Iris pigment epithelial cell (primary cell): Measurements from ENCODE around the gene NTSR1.

Source experiments
- DNase-seq: peaks from one replicate; pipeline ENCODE4 v3.0.0-alpha.2; 2011; ENCODE audit warnings: low read depth

NTSR1 gene

DNA sequence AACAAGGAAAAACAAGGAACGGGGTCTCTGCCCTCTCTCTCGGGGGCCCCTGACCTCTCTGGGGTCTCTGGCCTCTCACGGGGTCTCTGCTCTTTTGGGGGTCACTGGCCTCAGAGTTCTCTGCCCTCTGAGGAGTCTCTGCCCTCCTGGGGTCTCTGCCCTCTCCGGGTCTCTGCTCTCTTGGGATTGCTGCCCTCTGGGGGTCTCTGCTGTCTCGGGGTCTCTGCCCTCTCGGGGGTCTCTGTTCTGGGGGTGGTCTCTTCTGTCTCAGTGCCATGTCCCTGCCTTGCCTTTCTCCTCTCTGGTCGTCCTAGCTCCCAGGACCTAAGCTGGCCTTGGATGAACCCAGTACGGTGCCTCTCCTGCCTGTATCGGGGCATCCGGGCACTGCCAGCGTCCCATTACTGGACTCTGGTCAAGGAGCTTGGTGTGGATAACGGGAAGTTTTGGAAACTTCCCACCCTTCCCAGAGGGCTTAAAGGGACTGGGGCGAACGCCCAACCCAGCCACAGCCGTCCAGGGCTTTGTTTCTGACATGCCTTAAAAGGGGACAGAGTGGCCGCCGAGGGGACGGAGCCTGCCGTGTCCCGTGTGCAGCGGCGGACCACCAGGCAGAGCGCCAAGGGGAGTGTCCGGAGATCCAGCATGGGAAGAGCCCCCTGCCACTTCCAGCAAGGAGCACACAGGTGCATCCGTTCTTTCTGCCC is 62.9 kb downstream of the NTSR1 start:
- no peak for DNase-seq

GRCh38 chr20:62772103-62772611 is 63.5 kb downstream of the NTSR1 start:
- DNase-seq: no peak

GRCh38 chr20:62772619-62772989 is 64.0 kb downstream of the NTSR1 start:
- DNase-seq: no peak

GRCh38 chr20:62772990-62773844 is 64.6 kb downstream of the NTSR1 start:
- DNase-seq: no peak

- no peak for DNase-seq
These were observed 65.4 kb downstream of the NTSR1 start for GRCh38 chr20:62773845-62774714.

DNA sequence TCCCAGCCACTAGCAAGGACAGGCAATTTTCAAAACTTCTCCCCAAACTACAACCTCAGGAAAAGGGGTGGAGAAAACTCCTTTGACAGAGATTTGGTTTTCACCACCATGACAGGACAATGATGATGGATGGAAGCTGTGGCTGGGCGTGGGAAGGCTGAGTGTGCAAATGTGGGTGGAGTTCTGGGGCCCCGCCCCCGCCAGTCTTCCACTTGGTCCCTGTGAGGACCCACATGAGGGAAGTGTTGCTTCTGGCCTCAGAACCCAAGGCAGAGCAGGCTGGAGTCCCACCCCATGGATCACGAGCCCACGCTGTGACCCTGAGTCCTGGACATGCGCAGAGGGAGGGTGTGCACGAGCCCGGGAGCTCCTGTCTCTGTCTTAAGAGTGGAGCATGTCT is 66.1 kb downstream of the NTSR1 start:
- DNase-seq: no peak

DNA sequence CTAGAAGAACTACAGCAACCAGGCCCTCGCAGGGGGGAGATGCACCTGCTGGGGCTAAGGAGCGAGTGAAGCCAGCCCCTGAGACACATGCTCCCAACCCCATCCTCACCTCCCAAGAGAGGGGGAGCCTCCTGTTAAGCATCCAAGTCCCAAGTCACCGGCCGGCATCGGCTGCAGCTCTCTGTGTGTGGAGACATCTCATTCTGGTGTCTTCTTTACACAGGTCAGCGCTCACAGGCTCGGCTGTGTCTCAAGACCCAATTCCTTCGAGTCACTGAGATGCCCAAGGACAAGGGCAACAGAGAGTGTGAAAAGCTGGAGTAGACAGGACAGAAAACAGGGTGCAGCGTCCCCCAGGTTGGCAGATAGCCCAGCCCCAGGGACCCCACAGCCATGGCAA is 66.6 kb downstream of the NTSR1 start:
- DNase-seq: no peak

DNA sequence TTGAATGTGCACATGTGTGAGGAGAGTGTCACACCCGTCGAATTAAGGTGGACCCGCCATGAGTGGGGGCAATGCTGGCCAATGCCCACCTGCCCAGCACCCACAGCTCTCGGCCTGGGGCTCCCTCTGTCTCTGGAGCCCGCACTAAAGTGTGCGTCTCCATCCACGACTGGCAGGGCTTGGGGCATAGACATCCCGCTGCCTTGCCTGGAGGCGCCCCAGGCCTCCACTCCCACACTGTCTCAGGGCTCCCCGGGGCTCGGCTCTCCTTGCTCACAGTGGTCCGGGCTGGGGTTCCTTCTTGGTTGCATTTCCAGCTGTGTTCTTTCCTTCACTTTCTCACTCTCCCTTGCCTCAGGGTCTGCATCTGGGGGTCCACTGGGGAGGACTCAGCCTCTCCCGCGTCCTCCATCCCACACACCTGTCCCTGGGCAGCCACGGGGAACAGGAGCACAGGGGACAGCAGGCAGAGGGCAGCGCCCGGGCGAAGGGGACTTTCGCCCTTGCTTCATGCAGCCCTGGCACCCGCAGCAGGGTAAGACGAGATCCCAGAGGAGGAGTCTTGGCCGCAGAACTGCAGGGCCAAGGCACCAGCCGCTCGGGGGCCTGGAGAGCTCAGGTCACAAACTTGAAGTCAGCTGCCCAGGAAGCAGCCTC is 67.5 kb downstream of the NTSR1 start:
- no peak for DNase-seq

DNA sequence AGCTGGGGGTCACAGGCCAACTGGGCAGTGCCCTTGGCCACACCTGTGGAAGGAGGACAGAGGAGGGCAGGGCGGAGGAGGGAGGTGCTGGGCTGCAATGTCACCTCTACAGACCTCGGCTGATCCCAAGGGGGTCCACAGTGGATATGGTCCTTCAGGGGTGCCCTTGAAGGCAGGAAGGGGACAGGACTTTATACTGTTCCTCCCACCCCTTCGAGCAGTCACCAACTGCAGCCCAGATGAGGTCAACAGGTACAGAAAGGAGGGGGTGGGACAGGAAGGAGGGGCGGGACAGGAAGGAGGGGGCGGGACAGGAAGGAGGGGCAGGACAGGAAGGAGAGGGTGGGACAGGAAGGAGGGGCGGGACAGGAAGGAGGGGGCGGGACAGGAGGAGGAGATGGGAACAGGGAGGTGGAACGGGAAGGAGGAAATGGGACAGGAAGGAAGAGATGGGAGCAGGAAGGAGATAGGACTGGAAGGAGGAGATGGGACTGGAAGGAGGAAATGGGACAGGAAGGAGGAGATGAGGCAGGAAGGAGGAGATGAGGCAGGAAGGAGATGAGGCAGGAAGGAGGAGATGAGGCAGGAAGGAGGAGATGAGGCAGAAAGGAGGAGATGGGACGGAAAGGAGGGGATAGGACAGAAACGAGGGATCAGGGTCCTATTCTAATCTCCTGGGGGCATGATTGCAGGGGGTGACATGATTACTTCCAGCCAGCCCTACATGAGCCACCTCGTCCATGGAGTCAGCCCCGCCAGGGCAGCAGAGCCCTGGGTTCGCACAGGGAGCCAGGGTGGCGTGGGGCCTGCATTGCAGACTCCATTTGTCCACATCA is 68.3 kb downstream of the NTSR1 start:
- DNase-seq: no peak

DNA sequence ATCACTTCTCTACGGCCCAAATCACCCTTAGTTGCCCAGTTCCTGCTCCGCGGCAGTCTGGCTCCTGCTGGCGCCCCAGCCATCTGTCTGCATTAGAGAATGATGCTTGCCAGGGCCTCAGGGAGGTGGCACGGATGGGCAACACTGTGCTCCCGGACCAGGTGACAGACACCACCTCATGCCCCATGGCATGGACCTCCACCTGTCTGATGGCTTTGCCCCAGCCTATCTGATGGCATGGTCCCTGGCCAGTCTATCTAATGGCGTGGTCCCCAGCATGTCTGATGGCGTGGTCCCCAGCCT is 68.8 kb downstream of the NTSR1 start:
- DNase-seq: no peak

DNA sequence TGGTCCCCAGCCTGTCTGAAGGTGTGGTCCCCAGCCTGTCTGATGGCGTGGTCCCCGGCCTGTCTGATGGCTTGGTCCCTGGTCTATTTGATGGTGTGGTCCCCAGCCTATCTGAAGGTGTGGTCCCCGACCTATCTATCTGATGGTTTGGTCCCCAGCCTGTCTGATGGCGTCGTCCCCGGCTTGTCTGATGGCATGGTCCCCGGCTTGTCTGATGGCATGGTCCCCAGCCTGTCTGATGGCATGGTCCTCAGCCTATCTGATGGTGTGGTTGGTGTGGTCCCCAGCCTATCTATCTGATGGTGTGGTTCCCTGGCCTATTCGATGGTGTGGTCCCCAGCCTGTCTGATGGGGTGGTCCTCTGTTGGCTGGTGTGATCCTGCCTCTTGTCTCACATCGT is 69.4 kb downstream of the NTSR1 start:
- DNase-seq: no peak

GRCh38 chr20:62778601-62779416 is 70.2 kb downstream of the NTSR1 start:
- no peak for DNase-seq

- DNase-seq: no peak
These were observed 70.7 kb downstream of the NTSR1 start for GRCh38 chr20:62779417-62779685.

DNA sequence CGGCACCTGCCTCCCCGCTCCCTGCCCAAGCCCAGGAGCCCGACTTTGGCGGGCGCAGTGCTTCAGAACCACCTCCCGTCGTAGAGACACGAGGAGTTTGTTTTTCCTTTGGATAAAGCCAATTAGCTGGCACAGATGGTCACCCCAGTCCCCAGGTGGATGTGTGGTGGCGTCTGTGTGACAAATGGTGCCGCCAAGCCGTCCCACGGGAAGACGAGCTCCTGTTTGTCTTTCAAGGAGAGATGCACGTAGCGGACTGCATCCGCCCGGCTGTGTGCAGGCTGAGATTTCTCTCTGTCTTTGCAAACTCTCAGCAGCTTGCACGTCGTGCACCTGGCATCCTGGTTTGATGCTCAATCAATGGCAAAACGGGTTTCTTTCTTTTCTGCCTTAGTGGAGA is 71.6 kb downstream of the NTSR1 start:
- no peak for DNase-seq

- no peak for DNase-seq
These were observed 72.1 kb downstream of the NTSR1 start for GRCh38 chr20:62780696-62781095.

GRCh38 chr20:62782149-62782892 is 73.7 kb downstream of the NTSR1 start:
- no peak for DNase-seq

DNA sequence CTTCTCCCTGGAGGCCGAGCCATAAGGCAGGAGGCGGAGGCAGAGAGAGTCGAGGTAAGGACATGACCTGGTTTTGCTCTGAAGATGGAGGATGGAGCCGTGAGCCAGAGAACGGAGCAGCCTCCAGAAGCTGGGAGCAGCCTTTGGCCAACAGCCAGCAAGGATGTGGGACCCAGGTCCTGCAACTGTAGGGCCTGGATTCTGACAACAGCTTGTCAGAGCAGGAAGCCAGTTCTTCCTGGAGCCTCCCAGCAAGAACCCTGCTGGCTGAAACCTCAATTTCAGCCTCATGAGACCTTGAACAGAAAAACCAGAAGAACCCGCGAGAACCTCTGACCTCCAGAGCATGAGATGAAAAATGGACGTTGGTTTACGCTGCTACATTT is 74.2 kb downstream of the NTSR1 start:
- no peak for DNase-seq

DNA sequence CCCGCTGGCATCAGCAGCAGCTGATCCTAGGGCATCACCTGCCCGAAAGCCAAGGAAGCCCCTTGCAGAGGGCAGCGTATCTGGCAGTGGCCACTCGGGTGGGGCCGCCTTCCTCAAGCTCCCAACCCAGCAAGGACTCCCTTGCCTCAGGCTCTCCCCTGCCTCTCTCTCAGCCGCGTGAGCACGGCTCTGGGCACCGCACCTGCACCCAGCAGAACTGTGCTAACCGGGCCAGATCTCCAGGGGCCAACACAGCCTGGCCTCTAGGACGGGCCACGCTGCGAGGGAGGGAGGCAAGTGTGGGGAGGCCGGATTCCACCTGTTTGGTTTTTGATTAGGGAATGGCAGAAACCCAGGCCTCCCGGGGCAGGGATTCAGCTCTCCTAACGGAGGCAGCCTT is 75.9 kb downstream of the NTSR1 start:
- no peak for DNase-seq

DNA sequence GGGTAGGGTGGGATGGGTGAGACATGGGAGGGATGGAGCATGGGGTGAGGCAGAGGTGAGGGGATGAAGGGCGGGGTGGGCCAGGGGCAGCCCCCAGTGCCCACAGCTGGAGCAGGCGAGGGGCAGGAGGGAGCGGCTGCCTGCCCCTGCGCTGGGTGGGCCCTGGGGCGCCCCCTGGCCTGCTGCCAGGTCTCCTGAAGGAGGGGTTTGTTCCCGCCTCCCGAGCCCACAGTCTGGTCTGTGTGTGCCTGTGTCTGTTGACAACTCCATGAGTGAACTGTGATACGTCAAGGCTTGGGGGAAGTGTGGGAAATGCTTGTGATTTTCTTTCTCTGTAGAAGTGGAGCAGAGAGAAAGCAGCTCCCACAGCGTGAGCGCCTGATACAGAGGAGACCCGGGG is 76.8 kb downstream of the NTSR1 start:
- no peak for DNase-seq

DNA sequence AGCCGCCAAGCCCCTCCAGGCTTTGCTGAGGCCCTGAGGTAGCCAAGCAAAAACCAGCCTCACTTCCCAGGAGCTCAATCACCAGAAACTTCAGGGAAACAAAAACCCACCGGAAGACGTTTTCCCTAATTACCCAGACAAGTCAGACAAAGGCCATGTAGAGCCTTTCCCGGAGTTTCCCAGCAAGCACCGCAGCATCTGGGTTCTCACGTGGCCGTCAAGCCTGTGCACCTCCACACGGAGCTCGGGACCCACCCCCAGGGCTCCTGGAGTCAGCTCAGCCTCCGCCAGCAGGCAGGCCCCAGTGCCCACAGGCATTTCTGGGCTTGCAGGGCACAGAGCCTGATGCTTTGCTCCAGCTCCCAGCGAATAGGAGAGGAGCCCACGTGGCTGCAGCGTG is 77.5 kb downstream of the NTSR1 start:
- DNase-seq: no peak
